IPS DF 6.9 (cell line): ENCODE data around the gene ANO5.

Experiments used
- DNase-seq: peaks from one replicate; pipeline ENCODE4 v3.0.0-alpha.2; 2013; ENCODE audit warnings: low read depth, low spot score
- H3K27ac ChIP-seq: one replicate; pipeline ENCODE4 v1.5.1; 2013; ENCODE audit warnings: low read length, control low read depth
- H3K27me3 ChIP-seq: 2 replicates; pipeline ENCODE4 v1.6.1; 2013; ENCODE audit warnings: mild to moderate bottlenecking, low read length; ENCODE audit not compliant: control insufficient read depth, insufficient read depth
- H3K36me3 ChIP-seq: 2 replicates; pipeline ENCODE4 v1.6.1; 2013; ENCODE audit warnings: low read length; ENCODE audit not compliant: control insufficient read depth, insufficient read depth
- H3K4me1 ChIP-seq: 2 replicates; pipeline ENCODE4 v1.6.1; 2013; ENCODE audit warnings: low read length; ENCODE audit not compliant: control insufficient read depth, insufficient read depth
- H3K4me3 ChIP-seq: 2 replicates; pipeline ENCODE4 v1.5.1; 2013; ENCODE audit warnings: mild to moderate bottlenecking, low read length
- H3K9me3 ChIP-seq: 2 replicates; pipeline ENCODE4 v1.6.1; 2013; ENCODE audit warnings: low read length, inconsistent platforms; ENCODE audit not compliant: control insufficient read depth, insufficient read depth
- WGBS: extraction: QIAGEN DNeasy Blood & Tissue Kit; methylation state at CpG from one replicate; pipeline ENCODE4 v1.1.7; 2013; ENCODE audit warnings: mixed read lengths, missing lambda C conversion rate; ENCODE audit not compliant: insufficient read length, insufficient coverage; 5-methylcytosine and 5-hydroxymethylcytosine counted together

ANO5 gene

GRCh38 chr11:22192642-22193347, at the start of gene ANO5:
TSS of gene ANO5 (plus strand) at chr11:22193085. CDS start at chr11:22193493, 408 bp downstream.
- Histone ChIP-seq H3K9me3 (no peaks in the 10 kb centered on the region), H3K4me1 (0 out of 2 replicates have a peak, but pooled peaks cover under 1% of the 10 kb centered on the region), H3K4me3 (peak within 1 kb of the TSS; percentile 72), H3K36me3 (no peaks in the 10 kb centered on the region), H3K27me3 (peaks cover under 1% of the 10 kb centered on the region; the same call in 1 of the 2 replicates), H3K27ac (no peak within 1 kb of the TSS)
- DNase-seq = peak; percentile 41
- WGBS = no CpG with 5 or more reads among the region's 56 CpGs

- Histone ChIP-seq H3K4me3 (no peak overlapping the region), H3K27me3 (no peaks in the 10 kb centered on the region), H3K27ac (no peak overlapping the region), H3K36me3 (no peaks in the 10 kb centered on the region), H3K9me3 (no peaks in the 10 kb centered on the region), H3K4me1 (no peaks in the 10 kb centered on the region)
- no CpG with 5 or more reads among the region's 4 CpGs for WGBS
- no peak for DNase-seq
Observed at GRCh38 chr11:22151649-22152197, 41.2 kb upstream of the ANO5 start.

DNA sequence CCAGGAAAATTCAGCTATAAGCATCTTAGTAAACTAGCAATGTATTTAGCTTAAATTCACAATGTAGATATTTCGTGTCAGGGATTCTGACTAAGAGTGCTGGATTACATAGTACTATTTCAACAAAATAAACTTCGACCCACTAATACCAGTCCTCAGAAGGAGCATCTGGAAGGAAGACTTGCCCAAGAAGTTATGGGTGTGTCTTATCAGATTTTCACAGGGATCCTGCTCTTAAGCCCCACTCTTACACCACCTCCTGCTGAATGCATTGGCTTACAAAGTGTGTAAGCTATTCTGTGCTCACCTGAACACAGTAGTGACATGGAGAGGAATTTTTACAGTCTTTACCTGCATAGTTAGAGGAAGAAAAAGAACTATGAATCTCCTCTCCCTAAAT, 35.4 kb upstream of the ANO5 start:
- no CpG with 5 or more reads among the region's 2 CpGs for WGBS
- no peak overlapping the region for H3K27ac ChIP-seq
- no peak for DNase-seq
- no peaks in the 10 kb centered on the region for H3K4me1 ChIP-seq
- H3K27me3 ChIP-seq = no peaks in the 10 kb centered on the region
- H3K36me3 ChIP-seq = no peaks in the 10 kb centered on the region
- no peaks in the 10 kb centered on the region for H3K9me3 ChIP-seq
- H3K4me3 ChIP-seq = no peak overlapping the region

- Histone ChIP-seq H3K36me3 (no peaks in the 10 kb centered on the region), H3K27ac (no peak overlapping the region), H3K9me3 (no peaks in the 10 kb centered on the region), H3K4me1 (no peaks in the 10 kb centered on the region), H3K27me3 (no peaks in the 10 kb centered on the region), H3K4me3 (no peak overlapping the region)
- no peak for DNase-seq
- no CpG with 5 or more reads among the region's 1 CpG for WGBS
Observed at GRCh38 chr11:22161489-22161888, 31.4 kb upstream of the ANO5 start.

GRCh38 chr11:22162756-22163155, 30.1 kb upstream of the ANO5 start:
- no CpG with 5 or more reads among the region's 3 CpGs for WGBS
- no peak for DNase-seq
- Histone ChIP-seq H3K4me1 (no peaks in the 10 kb centered on the region), H3K27ac (no peak overlapping the region), H3K27me3 (no peaks in the 10 kb centered on the region), H3K4me3 (no peak overlapping the region), H3K36me3 (no peaks in the 10 kb centered on the region), H3K9me3 (no peaks in the 10 kb centered on the region)

DNA sequence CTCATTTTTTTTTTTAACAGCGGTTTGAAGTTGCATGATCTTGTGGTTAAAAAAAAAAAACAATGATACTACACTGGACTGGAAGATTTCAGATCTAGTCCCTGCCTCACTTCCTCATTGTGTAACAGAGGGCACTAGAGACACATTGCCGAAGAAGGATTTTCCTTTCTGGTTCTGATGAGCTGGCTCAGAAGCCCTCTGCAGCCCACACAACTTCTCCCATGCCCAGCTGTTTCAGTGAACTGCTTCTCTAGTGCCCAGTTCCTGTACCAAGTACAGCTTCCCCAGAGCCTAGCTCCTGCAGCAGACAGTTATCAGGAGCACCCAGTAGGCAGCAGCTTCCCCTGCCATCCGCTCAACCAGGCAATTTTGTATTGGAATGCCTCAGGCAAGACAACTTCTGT, 29.5 kb upstream of the ANO5 start:
- DNase-seq = no peak
- no peaks in the 10 kb centered on the region for H3K9me3 ChIP-seq
- no peaks in the 10 kb centered on the region for H3K36me3 ChIP-seq
- no CpG with 5 or more reads among the region's 3 CpGs for WGBS
- no peak overlapping the region for H3K27ac ChIP-seq
- H3K4me3 ChIP-seq = no peak overlapping the region
- no peaks in the 10 kb centered on the region for H3K4me1 ChIP-seq
- no peaks in the 10 kb centered on the region for H3K27me3 ChIP-seq

- Histone ChIP-seq H3K36me3 (no peaks in the 10 kb centered on the region), H3K27me3 (no peaks in the 10 kb centered on the region), H3K27ac (no peak overlapping the region), H3K4me3 (no peak overlapping the region), H3K4me1 (no peaks in the 10 kb centered on the region), H3K9me3 (no peaks in the 10 kb centered on the region)
- no CpG with 5 or more reads among the region's 2 CpGs for WGBS
- DNase-seq = no peak
Observed at GRCh38 chr11:22165087-22165486, 27.8 kb upstream of the ANO5 start.

- no peaks in the 10 kb centered on the region for H3K4me1 ChIP-seq
- no peaks in the 10 kb centered on the region for H3K36me3 ChIP-seq
- H3K9me3 ChIP-seq = no peaks in the 10 kb centered on the region
- H3K27me3 ChIP-seq = no peaks in the 10 kb centered on the region
- no peak overlapping the region for H3K27ac ChIP-seq
- no peak for DNase-seq
- no peak overlapping the region for H3K4me3 ChIP-seq
- WGBS = 100% methylated on average over 1 of the region's 3 CpGs
Observed at GRCh38 chr11:22165759-22166513, 26.9 kb upstream of the ANO5 start.

DNA sequence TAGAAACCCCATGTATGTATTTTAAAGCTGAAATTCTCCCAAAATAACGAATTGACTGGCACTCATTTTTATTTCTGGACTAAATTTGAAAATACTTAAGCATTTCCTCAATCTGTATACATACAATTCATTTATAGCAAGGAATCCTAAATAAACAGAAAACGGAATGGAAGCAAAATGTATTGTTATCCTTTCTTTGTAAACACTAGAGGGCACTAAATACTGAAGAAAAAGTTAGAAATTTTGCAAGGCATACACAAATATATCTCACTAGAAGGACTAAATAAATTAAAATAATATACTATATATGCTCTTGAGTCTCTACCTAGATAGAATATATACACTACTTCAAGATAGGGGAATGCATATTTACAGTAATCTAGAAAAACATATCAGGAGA, 23.1 kb upstream of the ANO5 start:
- H3K4me1 ChIP-seq = no peaks in the 10 kb centered on the region
- no peak overlapping the region for H3K27ac ChIP-seq
- WGBS = no CpG with 5 or more reads among the region's 2 CpGs
- H3K36me3 ChIP-seq = no peaks in the 10 kb centered on the region
- H3K4me3 ChIP-seq = no peak overlapping the region
- DNase-seq = no peak
- H3K27me3 ChIP-seq = no peaks in the 10 kb centered on the region
- H3K9me3 ChIP-seq = no peaks in the 10 kb centered on the region

DNA sequence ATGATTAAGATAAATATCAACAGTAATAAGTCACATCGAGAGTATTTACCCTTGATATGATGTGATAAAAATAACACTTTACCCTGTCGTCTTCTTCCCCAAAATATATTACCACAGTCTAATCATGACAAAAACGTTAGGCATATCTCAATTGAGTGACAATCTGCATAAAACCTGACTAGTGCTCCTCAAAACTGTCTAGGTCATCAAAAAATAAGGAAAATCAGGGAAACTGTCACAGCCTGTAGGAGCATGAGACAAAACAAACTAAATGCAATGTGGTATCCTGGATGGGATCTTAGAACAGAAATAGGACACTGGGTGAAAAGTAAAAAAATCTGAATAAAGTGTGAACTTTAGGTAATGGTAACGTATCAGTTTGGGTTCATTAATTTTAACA, 19.4 kb upstream of the ANO5 start:
- no peaks in the 10 kb centered on the region for H3K4me1 ChIP-seq
- WGBS = no CpG with 5 or more reads among the region's 4 CpGs
- no peak for DNase-seq
- H3K4me3 ChIP-seq = no peak overlapping the region
- no peaks in the 10 kb centered on the region for H3K9me3 ChIP-seq
- H3K36me3 ChIP-seq = no peaks in the 10 kb centered on the region
- no peak overlapping the region for H3K27ac ChIP-seq
- no peaks in the 10 kb centered on the region for H3K27me3 ChIP-seq
